HepG2 (cell line): ENCODE data around the gene NUDCD2. TPM values are rescaled to one million over a fixed set of nuclear protein-coding genes. Genes with fewer than 3 reads are reported as not detected.

Experiments
- ARHGAP35 ChIP-seq: sonication (generic); formaldehyde crosslinking; IDR thresholded peaks from 2 replicates; pipeline ENCODE4 v1.9.0; 2022; ENCODE audit warnings: mild to moderate bottlenecking, inconsistent platforms, moderate library complexity, missing genetic modification reagents, borderline replicate concordance
- HIVEP1 ChIP-seq: sonication (generic); formaldehyde crosslinking; IDR thresholded peaks from 2 replicates; pipeline ENCODE4 v1.4.0; 2020; ENCODE audit warnings: mild to moderate bottlenecking, missing genetic modification reagents
- MAFK ChIP-seq, 2 experiments: IDR thresholded peaks in 1 of 2; conservative IDR thresholded peaks in 1 of 2; 2 replicates each; pipeline ENCODE4 v1.6.1; 2011; ENCODE audit warnings: improper control_type of control experiment in 2 of 2, low read length in 2 of 2
- MEF2D ChIP-seq: sonication (generic); formaldehyde crosslinking; IDR thresholded peaks from 2 replicates; pipeline ENCODE4 v1.5.1; 2020; ENCODE audit warnings: mild to moderate bottlenecking, missing genetic modification reagents
- SRY ChIP-seq: sonication (generic); formaldehyde crosslinking; IDR thresholded peaks from 2 replicates; pipeline ENCODE4 v1.8.0; 2022; ENCODE audit warnings: mild to moderate bottlenecking, missing genetic modification reagents
- polyA plus RNA-seq, 8 experiments: library from polyadenylated mRNA; depleted of rRNA in 3 of 8; stranded (reverse) in 7 of 8; unstranded in 1 of 8; fragments of >200 nt; fragmentation: Illumina TruSeq in 4 of 8; extraction: Trizol in 4 of 8; gene quantifications; 2 replicates each; pipeline versions ENCODE4 v1.2.1 to v1.2.3, GENCODE V29; 2011 to 2016; ENCODE audit warnings: low read depth in 4 of 8, missing spikeins in 1 of 8, mixed read lengths in 1 of 8; ENCODE audit not compliant: insufficient read depth in 1 of 8
- total RNA-seq, 5 experiments: library from RNA; depleted of rRNA; stranded (reverse); fragments of >200 nt; fragmentation: Illumina TruSeq; extraction: Trizol; gene quantifications; 2 replicates each; pipeline ENCODE4 v1.2.3, GENCODE V29; 2016; ENCODE audit warnings: low read depth in 1 of 5
- TF ChIP-seq, protein P1 (sequence below): sonication (generic); formaldehyde crosslinking; IDR thresholded peaks from 2 replicates; pipeline ENCODE4 v1.5.1; 2020; ENCODE audit warnings: missing genetic modification reagents, mild to moderate bottlenecking, borderline replicate concordance
- TF ChIP-seq, protein P2 (sequence below): sonication (generic); formaldehyde crosslinking; IDR thresholded peaks from 2 replicates; pipeline ENCODE4 v1.4.0; 2020; ENCODE audit warnings: mild to moderate bottlenecking, low read depth, missing genetic modification reagents
- TF ChIP-seq, protein P3 (sequence below): sonication (generic); formaldehyde crosslinking; IDR thresholded peaks from 2 replicates; pipeline ENCODE4 v1.8.1; 2023; ENCODE audit warnings: missing genetic modification reagents, inconsistent platforms, borderline replicate concordance
- TF ChIP-seq, protein P4 (sequence below), 2 experiments: sonication (generic) in 1 of 2; formaldehyde crosslinking in 1 of 2; IDR thresholded peaks; 2 replicates each; pipeline versions ENCODE4 v1.4.0 to v1.6.1; 2018 to 2020; ENCODE audit warnings: missing genetic modification reagents in 2 of 2, borderline replicate concordance in 1 of 2, low read depth in 1 of 2, mild to moderate bottlenecking in 1 of 2, missing biosample characterization in 1 of 2
- TF ChIP-seq, protein P5 (sequence below): sonication (generic); formaldehyde crosslinking; IDR thresholded peaks from 2 replicates; pipeline ENCODE4 v1.5.0; 2020; ENCODE audit warnings: missing genetic modification reagents
- TF ChIP-seq, protein P6 (sequence below): sonication (generic); formaldehyde crosslinking; IDR thresholded peaks from 2 replicates; pipeline ENCODE4 v1.4.0; 2020; ENCODE audit warnings: missing genetic modification reagents
- TF ChIP-seq, protein P7 (sequence below): sonication (generic); formaldehyde crosslinking; IDR thresholded peaks from 2 replicates; pipeline ENCODE4 v1.8.0; 2022; ENCODE audit warnings: missing genetic modification reagents, mild to moderate bottlenecking, borderline replicate concordance

Gene NUDCD2
- total and polyA plus RNA-seq, 2 of the 13 experiments (the other 11 are each of a cell fraction or from before 2014, with no cell fraction given) = 14.8 to 39.2 TPM

DNA sequence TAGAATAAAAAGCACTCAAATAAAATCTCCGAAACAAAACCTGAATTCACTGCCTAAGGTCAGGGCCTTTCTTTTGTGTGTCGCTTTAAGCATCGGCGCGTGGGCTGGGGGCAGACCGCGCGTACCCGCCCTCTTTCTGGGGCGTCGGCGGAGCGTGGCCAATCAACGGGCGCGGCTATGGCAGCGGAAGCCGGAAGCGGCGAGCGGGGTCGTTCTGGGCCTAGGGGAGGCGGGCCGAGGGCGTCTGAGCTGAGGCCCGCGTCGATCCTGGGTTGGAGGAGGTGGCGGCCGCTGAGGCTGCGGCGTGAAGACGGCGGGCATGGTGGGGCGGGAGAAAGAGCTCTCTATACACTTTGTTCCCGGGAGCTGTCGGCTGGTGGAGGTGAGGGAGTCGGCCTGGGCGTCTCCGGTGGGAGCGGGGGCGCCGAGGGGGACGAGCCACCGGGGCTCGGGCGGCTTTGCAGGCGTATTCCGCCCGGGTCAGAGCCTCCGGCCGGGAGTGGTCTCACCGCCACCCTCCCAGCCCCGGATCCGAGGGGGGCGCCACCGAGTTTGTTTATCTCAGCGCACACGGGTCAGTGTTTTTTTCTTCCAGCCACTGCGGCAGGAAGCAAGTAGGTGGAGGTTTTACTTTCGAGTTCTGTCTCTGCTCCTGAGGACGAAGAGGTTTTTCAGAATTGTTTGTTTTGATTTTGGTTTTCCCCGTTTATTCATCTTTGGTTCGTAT, 45.6 kb upstream of the NUDCD2 start, which contains the start of gene MAT2B (continued):
- TF ChIP-seq, protein P1, sequence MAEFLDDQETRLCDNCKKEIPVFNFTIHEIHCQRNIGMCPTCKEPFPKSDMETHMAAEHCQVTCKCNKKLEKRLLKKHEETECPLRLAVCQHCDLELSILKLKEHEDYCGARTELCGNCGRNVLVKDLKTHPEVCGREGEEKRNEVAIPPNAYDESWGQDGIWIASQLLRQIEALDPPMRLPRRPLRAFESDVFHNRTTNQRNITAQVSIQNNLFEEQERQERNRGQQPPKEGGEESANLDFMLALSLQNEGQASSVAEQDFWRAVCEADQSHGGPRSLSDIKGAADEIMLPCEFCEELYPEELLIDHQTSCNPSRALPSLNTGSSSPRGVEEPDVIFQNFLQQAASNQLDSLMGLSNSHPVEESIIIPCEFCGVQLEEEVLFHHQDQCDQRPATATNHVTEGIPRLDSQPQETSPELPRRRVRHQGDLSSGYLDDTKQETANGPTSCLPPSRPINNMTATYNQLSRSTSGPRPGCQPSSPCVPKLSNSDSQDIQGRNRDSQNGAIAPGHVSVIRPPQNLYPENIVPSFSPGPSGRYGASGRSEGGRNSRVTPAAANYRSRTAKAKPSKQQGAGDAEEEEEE (CRISPR knock-in tag) = no peak
- TF ChIP-seq ARHGAP35 (no peak), MAFK (conservative IDR thresholded peaks at IDR 0.05 in 1 of 2, IDR thresholded peaks at IDR 0.05 in 1 of 2; ENCODE audit: low read length in 2 of 2) (no peak), HIVEP1 (CRISPR knock-in tag) (peak; percentile 69; the same call in 1 of the 2 replicates), SRY (CRISPR knock-in tag) (0 out of 2 replicates have a peak, but pooled peaks have one; percentile 35), MEF2D (CRISPR knock-in tag) (peak; percentile 64; the same call in 1 of the 2 replicates)
- TF ChIP-seq, protein P2, sequence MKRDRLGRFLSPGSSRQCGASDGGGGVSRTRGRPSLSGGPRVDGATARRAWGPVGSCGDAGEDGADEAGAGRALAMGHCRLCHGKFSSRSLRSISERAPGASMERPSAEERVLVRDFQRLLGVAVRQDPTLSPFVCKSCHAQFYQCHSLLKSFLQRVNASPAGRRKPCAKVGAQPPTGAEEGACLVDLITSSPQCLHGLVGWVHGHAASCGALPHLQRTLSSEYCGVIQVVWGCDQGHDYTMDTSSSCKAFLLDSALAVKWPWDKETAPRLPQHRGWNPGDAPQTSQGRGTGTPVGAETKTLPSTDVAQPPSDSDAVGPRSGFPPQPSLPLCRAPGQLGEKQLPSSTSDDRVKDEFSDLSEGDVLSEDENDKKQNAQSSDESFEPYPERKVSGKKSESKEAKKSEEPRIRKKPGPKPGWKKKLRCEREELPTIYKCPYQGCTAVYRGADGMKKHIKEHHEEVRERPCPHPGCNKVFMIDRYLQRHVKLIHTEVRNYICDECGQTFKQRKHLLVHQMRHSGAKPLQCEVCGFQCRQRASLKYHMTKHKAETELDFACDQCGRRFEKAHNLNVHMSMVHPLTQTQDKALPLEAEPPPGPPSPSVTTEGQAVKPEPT (CRISPR knock-in tag) = no peak
- TF ChIP-seq, protein P3, sequence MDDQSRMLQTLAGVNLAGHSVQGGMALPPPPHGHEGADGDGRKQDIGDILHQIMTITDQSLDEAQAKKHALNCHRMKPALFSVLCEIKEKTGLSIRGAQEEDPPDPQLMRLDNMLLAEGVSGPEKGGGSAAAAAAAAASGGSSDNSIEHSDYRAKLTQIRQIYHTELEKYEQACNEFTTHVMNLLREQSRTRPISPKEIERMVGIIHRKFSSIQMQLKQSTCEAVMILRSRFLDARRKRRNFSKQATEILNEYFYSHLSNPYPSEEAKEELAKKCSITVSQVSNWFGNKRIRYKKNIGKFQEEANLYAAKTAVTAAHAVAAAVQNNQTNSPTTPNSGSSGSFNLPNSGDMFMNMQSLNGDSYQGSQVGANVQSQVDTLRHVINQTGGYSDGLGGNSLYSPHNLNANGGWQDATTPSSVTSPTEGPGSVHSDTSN = no peak
- TF ChIP-seq, protein P4, sequence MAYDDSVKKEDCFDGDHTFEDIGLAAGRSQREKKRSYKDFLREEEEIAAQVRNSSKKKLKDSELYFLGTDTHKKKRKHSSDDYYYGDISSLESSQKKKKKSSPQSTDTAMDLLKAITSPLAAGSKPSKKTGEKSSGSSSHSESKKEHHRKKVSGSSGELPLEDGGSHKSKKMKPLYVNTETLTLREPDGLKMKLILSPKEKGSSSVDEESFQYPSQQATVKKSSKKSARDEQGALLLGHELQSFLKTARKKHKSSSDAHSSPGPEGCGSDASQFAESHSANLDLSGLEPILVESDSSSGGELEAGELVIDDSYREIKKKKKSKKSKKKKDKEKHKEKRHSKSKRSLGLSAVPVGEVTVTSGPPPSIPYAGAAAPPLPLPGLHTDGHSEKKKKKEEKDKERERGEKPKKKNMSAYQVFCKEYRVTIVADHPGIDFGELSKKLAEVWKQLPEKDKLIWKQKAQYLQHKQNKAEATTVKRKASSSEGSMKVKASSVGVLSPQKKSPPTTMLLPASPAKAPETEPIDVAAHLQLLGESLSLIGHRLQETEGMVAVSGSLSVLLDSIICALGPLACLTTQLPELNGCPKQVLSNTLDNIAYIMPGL (CRISPR knock-in tag; IDR thresholded peaks at IDR 0.05; ENCODE audit: borderline replicate concordance in 1 of 2, low read depth in 1 of 2) = peak; percentile 88 to 94; a peak in 3 of 4 replicates
- TF ChIP-seq, protein P5, sequence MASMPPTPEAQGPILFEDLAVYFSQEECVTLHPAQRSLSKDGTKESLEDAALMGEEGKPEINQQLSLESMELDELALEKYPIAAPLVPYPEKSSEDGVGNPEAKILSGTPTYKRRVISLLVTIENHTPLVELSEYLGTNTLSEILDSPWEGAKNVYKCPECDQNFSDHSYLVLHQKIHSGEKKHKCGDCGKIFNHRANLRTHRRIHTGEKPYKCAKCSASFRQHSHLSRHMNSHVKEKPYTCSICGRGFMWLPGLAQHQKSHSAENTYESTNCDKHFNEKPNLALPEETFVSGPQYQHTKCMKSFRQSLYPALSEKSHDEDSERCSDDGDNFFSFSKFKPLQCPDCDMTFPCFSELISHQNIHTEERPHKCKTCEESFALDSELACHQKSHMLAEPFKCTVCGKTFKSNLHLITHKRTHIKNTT (CRISPR knock-in tag) = no peak; the same call in 1 of the 2 replicates
- TF ChIP-seq, protein P6, sequence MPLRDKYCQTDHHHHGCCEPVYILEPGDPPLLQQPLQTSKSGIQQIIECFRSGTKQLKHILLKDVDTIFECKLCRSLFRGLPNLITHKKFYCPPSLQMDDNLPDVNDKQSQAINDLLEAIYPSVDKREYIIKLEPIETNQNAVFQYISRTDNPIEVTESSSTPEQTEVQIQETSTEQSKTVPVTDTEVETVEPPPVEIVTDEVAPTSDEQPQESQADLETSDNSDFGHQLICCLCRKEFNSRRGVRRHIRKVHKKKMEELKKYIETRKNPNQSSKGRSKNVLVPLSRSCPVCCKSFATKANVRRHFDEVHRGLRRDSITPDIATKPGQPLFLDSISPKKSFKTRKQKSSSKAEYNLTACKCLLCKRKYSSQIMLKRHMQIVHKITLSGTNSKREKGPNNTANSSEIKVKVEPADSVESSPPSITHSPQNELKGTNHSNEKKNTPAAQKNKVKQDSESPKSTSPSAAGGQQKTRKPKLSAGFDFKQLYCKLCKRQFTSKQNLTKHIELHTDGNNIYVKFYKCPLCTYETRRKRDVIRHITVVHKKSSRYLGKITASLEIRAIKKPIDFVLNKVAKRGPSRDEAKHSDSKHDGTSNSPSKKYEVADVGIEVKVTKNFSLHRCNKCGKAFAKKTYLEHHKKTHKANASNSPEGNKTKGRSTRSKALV = peak; percentile 39; the same call in 1 of the 2 replicates
- TF ChIP-seq, protein P7, sequence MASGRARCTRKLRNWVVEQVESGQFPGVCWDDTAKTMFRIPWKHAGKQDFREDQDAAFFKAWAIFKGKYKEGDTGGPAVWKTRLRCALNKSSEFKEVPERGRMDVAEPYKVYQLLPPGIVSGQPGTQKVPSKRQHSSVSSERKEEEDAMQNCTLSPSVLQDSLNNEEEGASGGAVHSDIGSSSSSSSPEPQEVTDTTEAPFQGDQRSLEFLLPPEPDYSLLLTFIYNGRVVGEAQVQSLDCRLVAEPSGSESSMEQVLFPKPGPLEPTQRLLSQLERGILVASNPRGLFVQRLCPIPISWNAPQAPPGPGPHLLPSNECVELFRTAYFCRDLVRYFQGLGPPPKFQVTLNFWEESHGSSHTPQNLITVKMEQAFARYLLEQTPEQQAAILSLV (CRISPR knock-in tag) = peak; percentile 50; the same call in 1 of the 2 replicates
